K562 (cell line): ENCODE results near the gene IZUMO3.

ENCODE experiments used
- CTCF ChIP-seq, 3 experiments: IDR thresholded peaks in 2 of 3; conservative IDR thresholded peaks in 1 of 3; 2 replicates each; pipeline ENCODE4 v1.5.1; 2011 to 2012; ENCODE audit warnings: low read length in 3 of 3, mild to moderate bottlenecking in 3 of 3, control low read depth in 2 of 3, improper control_type of control experiment in 1 of 3, inconsistent platforms in 1 of 3, low read depth in 1 of 3, mixed read lengths in 1 of 3, moderate library complexity in 1 of 3; ENCODE audit not compliant: insufficient read depth in 2 of 3
- EP300 ChIP-seq: IDR thresholded peaks from 2 replicates; pipeline ENCODE4 v1.6.1; 2012; ENCODE audit warnings: low read length, improper control_type of control experiment
- EZH2 ChIP-seq: IDR thresholded peaks from 2 replicates; pipeline ENCODE4 v1.6.1; 2012; ENCODE audit warnings: low read depth, mild to moderate bottlenecking, inconsistent platforms, low read length, borderline replicate concordance
- MXI1 ChIP-seq: IDR thresholded peaks from 2 replicates; pipeline ENCODE4 v1.6.1; 2011; ENCODE audit warnings: low read depth, mild to moderate bottlenecking, improper control_type of control experiment, low read length
- NEUROD1 ChIP-seq: fragments of 150-350 bp; IDR thresholded peaks from 2 replicates; pipeline ENCODE4 v1.6.1; 2014; ENCODE audit warnings: borderline replicate concordance, low read length, low read depth; ENCODE audit not compliant: partially characterized antibody
- NKRF ChIP-seq: fragments of 450-650 bp; IDR thresholded peaks from 2 replicates; pipeline ENCODE4 v1.6.1; 2016; ENCODE audit warnings: borderline replicate concordance
- PRDM10 ChIP-seq: fragments of 450-650 bp; IDR thresholded peaks from 2 replicates; pipeline ENCODE4 v1.6.1; 2018; ENCODE audit not compliant: partially characterized antibody
- UBTF ChIP-seq, 2 experiments: IDR thresholded peaks; 2 replicates each; pipeline ENCODE4 v1.6.1; 2012; ENCODE audit warnings: improper control_type of control experiment in 2 of 2, low read depth in 2 of 2, low read length in 2 of 2, borderline replicate concordance in 1 of 2

- TF ChIP-seq PRDM10 (no peak), EZH2 (no peak), MXI1 (no peak), CTCF (IDR thresholded peaks at IDR 0.05 in 2 of 3, conservative IDR thresholded peaks at IDR 0.05 in 1 of 3; ENCODE audit: insufficient read depth in 2 of 3, low read depth in 1 of 3, low read length in 3 of 3) (no peak), EP300 (no peak), NKRF (no peak), UBTF (IDR thresholded peaks at IDR 0.05; ENCODE audit: borderline replicate concordance in 1 of 2, low read depth in 2 of 2, low read length in 2 of 2) (no peak), NEUROD1 (no peak)
Measured at GRCh38 chr9:24498632-24499031, 47.1 kb downstream of the IZUMO3 start.
